HG03108 (cell line): ENCODE measurements around the gene MFAP2.

Source experiments
- ATAC-seq: cut with Tn5 transposase; IDR thresholded peaks from one replicate; pipeline ENCODE4 v1.9.1; 2021; ENCODE audit warnings: moderate library complexity; ENCODE audit not compliant: unreplicated experiment

MFAP2 gene

GRCh38 chr1:16980473-16981268 is at the start of gene MFAP2:
Gene MFAP2 (minus strand): TSS chr1:16980620. CDS start chr1:16978273, 2,347 bp downstream.
- ATAC-seq: no peak

DNA sequence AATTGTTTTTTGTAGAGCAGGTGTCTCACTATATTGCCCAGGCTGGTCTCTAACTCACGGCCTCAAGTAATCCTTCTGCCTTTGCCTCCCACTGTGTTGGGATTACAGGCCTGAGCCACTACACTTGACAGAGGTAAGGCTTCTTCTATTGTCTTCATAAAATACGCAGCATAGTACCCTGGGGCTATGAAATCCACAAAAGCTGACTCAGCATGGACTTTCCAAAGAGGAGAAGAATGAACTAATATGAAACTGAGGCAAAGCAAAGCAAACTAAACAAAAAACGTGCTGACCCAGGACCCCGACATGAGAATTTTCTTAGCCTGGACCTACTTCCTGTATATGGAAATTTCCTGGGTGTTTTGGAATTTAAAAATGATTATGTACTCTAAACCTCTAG is 49.8 kb upstream of the MFAP2 start:
- no peak for ATAC-seq

DNA sequence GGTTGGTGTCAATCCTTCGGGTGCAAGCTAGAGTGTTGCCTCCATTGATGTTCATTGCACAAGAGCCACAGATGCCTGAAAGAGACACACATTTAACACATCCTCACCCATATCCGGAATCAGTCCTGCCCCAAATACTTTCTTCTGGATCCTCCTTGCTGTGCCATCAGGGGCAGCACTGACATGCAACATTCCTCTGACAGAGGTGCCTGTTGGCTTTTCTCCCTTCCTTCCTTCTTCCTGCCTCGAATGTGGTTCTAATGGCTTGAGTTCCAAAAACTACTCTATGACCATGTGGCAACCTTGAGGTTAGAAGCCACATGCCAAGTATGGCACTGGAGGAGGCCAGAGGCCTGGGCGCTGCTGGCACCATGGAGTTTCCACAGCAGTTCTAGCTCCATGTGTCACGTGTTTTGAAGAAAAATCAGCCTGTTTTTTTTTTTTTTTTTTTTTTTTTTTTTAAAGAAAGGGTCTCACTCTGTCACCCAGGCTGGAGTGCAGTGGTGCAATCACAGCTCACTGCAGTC is 48.3 kb upstream of the MFAP2 start:
- ATAC-seq: no peak

DNA sequence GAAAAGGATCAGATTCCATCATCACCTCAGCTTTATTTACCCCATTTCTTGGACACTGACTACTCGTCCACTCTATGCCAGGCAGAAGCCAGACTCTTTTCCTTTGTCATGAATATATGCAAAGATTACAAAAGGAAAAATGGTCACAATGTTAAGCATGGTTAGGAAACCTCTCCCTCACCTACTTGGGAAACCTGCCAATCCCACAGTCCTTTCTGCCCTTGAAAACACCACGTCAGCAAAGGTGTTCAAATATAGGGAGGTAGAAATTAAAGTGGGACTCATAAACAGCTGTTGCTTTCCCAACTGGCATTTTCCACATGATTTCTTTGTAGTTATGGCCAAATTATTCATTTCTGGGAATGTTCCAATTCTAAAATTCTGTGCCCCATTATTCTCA is 47.5 kb upstream of the MFAP2 start:
- ATAC-seq: no peak

- ATAC-seq: no peak
Observed at GRCh38 chr1:17027403-17027802, 47.0 kb upstream of the MFAP2 start.

GRCh38 chr1:17024721-17025120 is 44.3 kb upstream of the MFAP2 start:
- no peak for ATAC-seq

- no peak for ATAC-seq
Observed at GRCh38 chr1:17023573-17023972, 43.2 kb upstream of the MFAP2 start.

GRCh38 chr1:17023102-17023501 is 42.7 kb upstream of the MFAP2 start:
- ATAC-seq: no peak

GRCh38 chr1:17021896-17022295 is 41.5 kb upstream of the MFAP2 start:
- no peak for ATAC-seq

DNA sequence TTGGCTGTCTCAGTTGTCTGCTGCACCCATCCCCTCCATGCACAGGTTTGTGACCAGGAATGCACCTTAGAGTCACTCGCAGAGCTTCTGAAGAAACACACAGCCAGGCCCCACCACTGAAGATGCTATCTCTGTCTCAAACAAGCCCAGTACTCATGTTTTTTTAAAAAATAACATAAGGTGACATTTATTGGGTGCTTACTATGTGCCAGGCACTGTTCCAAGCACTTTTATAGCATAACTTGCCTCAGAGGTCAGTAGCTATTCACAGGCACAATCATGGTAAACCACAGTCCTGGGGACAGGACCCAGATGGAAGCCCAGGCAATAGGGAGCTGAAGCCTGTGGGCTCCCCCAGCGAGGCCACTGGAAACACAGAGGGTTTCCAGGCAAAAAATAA is 40.1 kb upstream of the MFAP2 start:
- ATAC-seq: no peak

GRCh38 chr1:17018849-17019248 is 38.4 kb upstream of the MFAP2 start:
- ATAC-seq: no peak

GRCh38 chr1:17017435-17017834 is 37.0 kb upstream of the MFAP2 start:
- ATAC-seq: no peak

DNA sequence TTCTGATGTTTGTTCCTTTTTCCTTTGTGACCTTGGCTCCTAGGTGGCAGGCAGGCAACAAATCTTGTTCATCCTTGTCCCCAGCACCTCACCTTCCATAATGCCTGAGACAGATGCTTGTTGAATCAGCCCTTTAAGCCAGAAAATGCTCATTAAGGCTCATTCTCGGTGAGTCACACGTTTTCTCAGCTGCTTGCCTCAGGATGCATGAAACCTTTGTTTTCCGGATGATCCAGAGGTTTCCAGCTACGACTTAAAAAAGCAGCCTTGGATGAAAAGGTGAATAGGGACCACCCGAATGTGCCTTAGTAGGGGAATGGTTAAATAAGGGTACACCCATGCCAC is 35.9 kb upstream of the MFAP2 start:
- no peak for ATAC-seq

GRCh38 chr1:17014671-17015567 is 34.5 kb upstream of the MFAP2 start:
- no peak for ATAC-seq

- no peak for ATAC-seq
Observed at GRCh38 chr1:17013491-17014320, 33.3 kb upstream of the MFAP2 start.

GRCh38 chr1:17012775-17013490 is 32.5 kb upstream of the MFAP2 start:
- no peak for ATAC-seq

- peak; percentile 94 for ATAC-seq
Observed at GRCh38 chr1:17011439-17012307, 31.3 kb upstream of the MFAP2 start, which contains the start of gene ATP13A2. Gene ATP13A2 (minus strand): TSS chr1:17011928. CDS start chr1:17011738, 190 bp downstream.

DNA sequence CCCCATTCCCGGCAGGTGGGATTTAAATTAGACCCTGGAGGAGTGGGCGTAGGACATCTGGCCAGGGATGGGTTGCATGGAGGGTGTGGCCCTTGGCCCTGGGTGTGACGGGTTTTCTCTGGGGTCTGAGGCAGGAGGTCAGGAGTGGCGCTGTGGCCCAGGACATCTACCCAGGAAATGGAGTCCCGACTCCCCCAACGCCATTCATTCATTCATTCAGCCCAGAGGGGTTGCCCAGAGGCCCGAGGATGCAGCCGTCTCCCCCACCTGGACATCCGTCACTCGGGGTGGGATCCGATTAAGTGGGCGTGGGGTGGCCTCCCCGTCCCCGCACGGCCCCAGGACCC is 30.6 kb upstream of the MFAP2 start:
- ATAC-seq: no peak

GRCh38 chr1:17009706-17010105 is 29.3 kb upstream of the MFAP2 start:
- no peak for ATAC-seq
